Tibial nerve (tissue), 4 donors: ENCODE data around the gene PHF19. TPM values are rescaled to one million over a fixed set of nuclear protein-coding genes. Genes with fewer than 3 reads are reported as not detected.

ENCODE experiments used
- DNase-seq, 2 donors: peaks; one replicate each; pipeline ENCODE4 v3.0.0-alpha.2; 2019; ENCODE audit warnings: low spot score in 2 of 2
- H3K27ac ChIP-seq, 4 donors: fragments of 200-600 bp; sonication (generic) in 3 of 4; one replicate each; pipeline ENCODE4 v1.5.1; 2017 to 2019; ENCODE audit warnings: mild to moderate bottlenecking in 1 of 4
- H3K27me3 ChIP-seq, 2 donors: fragments of 200-600 bp; sonication (generic) in 1 of 2; one replicate each; pipeline versions ENCODE4 v1.5.1 to v1.6.0; 2017 to 2019
- H3K36me3 ChIP-seq, 3 donors: fragments of 200-600 bp; sonication (generic); one replicate each; pipeline ENCODE4 v1.5.1; 2018 to 2019
- H3K4me1 ChIP-seq, 4 donors: fragments of 200-600 bp; sonication (generic) in 3 of 4; one replicate each; pipeline ENCODE4 v1.5.1; 2017 to 2019
- H3K4me3 ChIP-seq, 4 donors: fragments of 200-600 bp; sonication (generic) in 3 of 4; one replicate each; pipeline ENCODE4 v1.5.1; 2017 to 2019; ENCODE audit warnings: mild to moderate bottlenecking in 1 of 4, moderate library complexity in 1 of 4
- H3K9me3 ChIP-seq, 4 donors: fragments of 200-600 bp; sonication (generic) in 3 of 4; one replicate each; pipeline ENCODE4 v1.5.1; 2017 to 2019
- CTCF ChIP-seq, 5 experiments: fragments of 200-600 bp in 3 of 5; fragments of 450-650 bp in 2 of 5; sonication (generic) in 3 of 5; IDR thresholded peaks; one replicate each; pipeline ENCODE4 v1.5.1; 2016 to 2019; ENCODE audit warnings: antibody characterized with exemption in 5 of 5, mild to moderate bottlenecking in 3 of 5, moderate library complexity in 2 of 5
- EP300 ChIP-seq, 2 donors: sonication (generic); formaldehyde crosslinking; IDR thresholded peaks; one replicate each; pipeline ENCODE4 v1.6.1; 2017; ENCODE audit warnings: antibody characterized with exemption in 2 of 2, mild to moderate bottlenecking in 1 of 2
- POLR2A ChIP-seq, 2 donors: fragments of 450-650 bp; IDR thresholded peaks; one replicate each; pipeline ENCODE4 v1.6.1; 2017; ENCODE audit warnings: antibody characterized with exemption in 2 of 2, mild to moderate bottlenecking in 2 of 2, moderate library complexity in 2 of 2
- WGBS, 2 donors: methylation state at CpG; one replicate each; pipeline ENCODE4 v1.1.5; 2018; 5-methylcytosine and 5-hydroxymethylcytosine counted together
- total RNA-seq, 4 donors: library from RNA; depleted of rRNA; stranded (reverse); fragments of >200 nt; gene quantifications; one replicate each; pipeline ENCODE4 v1.1.0, GENCODE V29; 2016

Gene PHF19
- total RNA-seq, 4 donors from 2014 or later, result 31.2 to 61.6 (median 44.3) TPM

GRCh38 chr9:120875195-120875565 lies 1.8 kb downstream of the PHF19 start:
- DNase-seq, result no peak
- peaks cover 0 to 32% (median 0%) of the 10 kb centered on the region in 3 donors for H3K36me3 ChIP-seq
- peaks cover 0 to 27% (median 14%) of the 10 kb centered on the region in 4 donors for H3K4me1 ChIP-seq
- WGBS, 2 donors, result 61 to 62% methylated on average over 4 of the region's 4 CpGs
- H3K4me3 ChIP-seq, result no peak overlapping the region
- H3K9me3 ChIP-seq, result no peaks in the 10 kb centered on the region
- no peaks in the 10 kb centered on the region for H3K27me3 ChIP-seq
- H3K27ac ChIP-seq, result peak overlapping the region in 3 of 4 donors; percentile 98 to 99 (median 98)
- TF ChIP-seq POLR2A (IDR thresholded peaks at IDR 0.05), result no peak
- no peak for TF ChIP-seq CTCF (IDR thresholded peaks at IDR 0.05)
- TF ChIP-seq EP300 (IDR thresholded peaks at IDR 0.05), result no peak

- WGBS, 2 donors, result 87 to 91% methylated on average over 10 of the region's 10 CpGs
- H3K27ac ChIP-seq, result peak overlapping the region in 3 of 4 donors; percentile 98 to 99 (median 98)
These were observed 2.5 kb downstream of the PHF19 start for GRCh38 chr9:120874226-120875194.

GRCh38 chr9:120873512-120873911 lies 3.5 kb downstream of the PHF19 start:
- Histone ChIP-seq H3K36me3 (peaks cover 0 to 38% (median 0%) of the 10 kb centered on the region in 3 donors), H3K4me1 (peaks cover 0 to 34% (median 17%) of the 10 kb centered on the region in 4 donors), H3K4me3 (no peak overlapping the region), H3K9me3 (no peaks in the 10 kb centered on the region), H3K27me3 (no peaks in the 10 kb centered on the region), H3K27ac (no peak overlapping the region)
- TF ChIP-seq EP300 (IDR thresholded peaks at IDR 0.05) (no peak), POLR2A (IDR thresholded peaks at IDR 0.05) (no peak), CTCF (IDR thresholded peaks at IDR 0.05) (no peak)
- DNase-seq, result no peak
- WGBS, 2 donors, result 70 to 78% methylated on average over 4 of the region's 4 CpGs

More at GRCh38 chr9:120874226-120875194, 2.5 kb downstream of the PHF19 start:
- DNase-seq, result no peak
- Histone ChIP-seq H3K36me3 (peaks cover 0 to 38% (median 0%) of the 10 kb centered on the region in 3 donors), H3K27me3 (no peaks in the 10 kb centered on the region), H3K4me1 (peaks cover 0 to 32% (median 16%) of the 10 kb centered on the region in 4 donors), H3K9me3 (no peaks in the 10 kb centered on the region), H3K4me3 (no peak overlapping the region)
- TF ChIP-seq CTCF (IDR thresholded peaks at IDR 0.05) (no peak), EP300 (IDR thresholded peaks at IDR 0.05) (no peak), POLR2A (IDR thresholded peaks at IDR 0.05) (no peak)

GRCh38 chr9:120872791-120873502 lies 4.0 kb downstream of the PHF19 start:
- Histone ChIP-seq H3K9me3 (no peaks in the 10 kb centered on the region), H3K4me3 (no peak overlapping the region), H3K27ac (no peak overlapping the region), H3K4me1 (peaks cover 0 to 34% (median 17%) of the 10 kb centered on the region in 4 donors), H3K27me3 (no peaks in the 10 kb centered on the region), H3K36me3 (peaks cover 0 to 38% (median 0%) of the 10 kb centered on the region in 3 donors)
- 93 to 96% methylated on average over 3 of the region's 3 CpGs for WGBS, 2 donors
- TF ChIP-seq POLR2A (IDR thresholded peaks at IDR 0.05), result no peak
- TF ChIP-seq EP300 (IDR thresholded peaks at IDR 0.05), result no peak
- no peak for TF ChIP-seq CTCF (IDR thresholded peaks at IDR 0.05)
- no peak for DNase-seq
